HEK293 (cell line): ENCODE data around the gene LIPN.

Experiments used
- CTCF ChIP-seq: fragments of 450-650 bp; formaldehyde crosslinking; IDR thresholded peaks from 2 replicates; pipeline ENCODE4 v1.5.1; 2016; ENCODE audit warnings: missing biosample characterization, missing genetic modification characterization
- OSR2 ChIP-seq: fragments of 450-650 bp; formaldehyde crosslinking; IDR thresholded peaks from 2 replicates; pipeline ENCODE4 v1.5.1; 2016; ENCODE audit warnings: missing biosample characterization, missing genetic modification characterization
- ZBTB11 ChIP-seq: fragments of 450-650 bp; formaldehyde crosslinking; conservative IDR thresholded peaks from 2 replicates; pipeline ENCODE4 v1.5.1; 2016; ENCODE audit warnings: low read depth, missing biosample characterization, missing genetic modification characterization
- ZBTB8A ChIP-seq: fragments of 450-650 bp; formaldehyde crosslinking; IDR thresholded peaks from 2 replicates; pipeline ENCODE4 v1.5.1; 2016; ENCODE audit warnings: missing biosample characterization, missing genetic modification characterization
- ZNF138 ChIP-seq: fragments of 450-650 bp; formaldehyde crosslinking; IDR thresholded peaks from 2 replicates; pipeline ENCODE4 v1.5.1; 2016; ENCODE audit warnings: missing biosample characterization, missing genetic modification characterization, borderline replicate concordance
- ZNF155 ChIP-seq: fragments of 450-650 bp; formaldehyde crosslinking; IDR thresholded peaks from 2 replicates; pipeline ENCODE4 v1.5.1; 2016; ENCODE audit warnings: missing biosample characterization, missing genetic modification characterization
- ZNF324 ChIP-seq: fragments of 450-650 bp; formaldehyde crosslinking; IDR thresholded peaks from 2 replicates; pipeline ENCODE4 v1.5.1; 2016; ENCODE audit warnings: missing biosample characterization, missing genetic modification characterization
- ZNF416 ChIP-seq: fragments of 450-650 bp; formaldehyde crosslinking; IDR thresholded peaks from 2 replicates; pipeline ENCODE4 v1.5.1; 2016; ENCODE audit warnings: missing biosample characterization, missing genetic modification characterization
- ZNF600 ChIP-seq: fragments of 450-650 bp; formaldehyde crosslinking; IDR thresholded peaks from 2 replicates; pipeline ENCODE4 v1.5.1; 2016; ENCODE audit warnings: missing biosample characterization, missing genetic modification characterization
- ZNF610 ChIP-seq: fragments of 450-650 bp; formaldehyde crosslinking; IDR thresholded peaks from 2 replicates; pipeline ENCODE4 v1.5.1; 2016; ENCODE audit warnings: missing biosample characterization, missing genetic modification characterization, borderline replicate concordance
- ZNF76 ChIP-seq: fragments of 450-650 bp; formaldehyde crosslinking; IDR thresholded peaks from 2 replicates; pipeline ENCODE4; 2016; ENCODE audit warnings: low read depth, missing biosample characterization, missing genetic modification characterization, borderline replicate concordance
- ZNF830 ChIP-seq: fragments of 450-650 bp; IDR thresholded peaks from 2 replicates; pipeline ENCODE4 v1.5.0; 2018; ENCODE audit warnings: missing biosample characterization, missing genetic modification characterization, low read depth, mild to moderate bottlenecking, moderate library complexity
- TF ChIP-seq, protein P1 (sequence below): fragments of 450-650 bp; IDR thresholded peaks from 2 replicates; pipeline ENCODE4 v1.5.1; 2018; ENCODE audit warnings: missing biosample characterization, missing genetic modification characterization
- TF ChIP-seq, protein P2 (sequence below): fragments of 450-650 bp; formaldehyde crosslinking; IDR thresholded peaks from 2 replicates; pipeline ENCODE4 v1.5.1; 2016; ENCODE audit warnings: missing biosample characterization, missing genetic modification characterization

DNA sequence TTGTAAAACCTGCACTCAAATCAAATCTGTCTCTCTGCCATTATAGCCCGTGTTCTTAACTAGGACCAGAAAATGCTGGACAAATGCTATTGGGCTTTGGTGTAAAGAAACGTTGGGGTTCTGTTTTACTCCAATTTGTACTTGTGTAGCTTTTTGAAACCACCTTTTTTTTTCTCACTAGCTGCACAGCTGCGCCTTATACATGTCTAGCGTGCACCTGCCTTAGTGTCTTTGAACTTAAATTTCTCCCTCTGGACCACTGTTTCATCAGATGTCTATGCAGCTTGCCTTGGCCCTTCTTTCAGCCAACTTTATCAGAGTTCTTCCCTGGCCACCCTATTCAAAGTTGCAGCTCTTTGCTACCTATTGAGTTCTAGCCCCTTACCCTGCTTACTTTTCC, 49.8 kb downstream of the LIPN start:
- TF ChIP-seq, protein P1, sequence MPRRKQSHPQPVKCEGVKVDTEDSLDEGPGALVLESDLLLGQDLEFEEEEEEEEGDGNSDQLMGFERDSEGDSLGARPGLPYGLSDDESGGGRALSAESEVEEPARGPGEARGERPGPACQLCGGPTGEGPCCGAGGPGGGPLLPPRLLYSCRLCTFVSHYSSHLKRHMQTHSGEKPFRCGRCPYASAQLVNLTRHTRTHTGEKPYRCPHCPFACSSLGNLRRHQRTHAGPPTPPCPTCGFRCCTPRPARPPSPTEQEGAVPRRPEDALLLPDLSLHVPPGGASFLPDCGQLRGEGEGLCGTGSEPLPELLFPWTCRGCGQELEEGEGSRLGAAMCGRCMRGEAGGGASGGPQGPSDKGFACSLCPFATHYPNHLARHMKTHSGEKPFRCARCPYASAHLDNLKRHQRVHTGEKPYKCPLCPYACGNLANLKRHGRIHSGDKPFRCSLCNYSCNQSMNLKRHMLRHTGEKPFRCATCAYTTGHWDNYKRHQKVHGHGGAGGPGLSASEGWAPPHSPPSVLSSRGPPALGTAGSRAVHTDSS (tag by site-specific recombination), result no peak
- TF ChIP-seq CTCF (tag by site-specific recombination) (no peak), ZBTB11 (tag by site-specific recombination) (no peak), ZNF600 (tag by site-specific recombination) (no peak), ZNF76 (tag by site-specific recombination) (no peak), ZNF830 (no peak), ZBTB8A (no peak), ZNF155 (no peak), ZNF138 (tag by site-specific recombination) (no peak), ZNF416 (tag by site-specific recombination) (no peak), ZNF610 (tag by site-specific recombination) (no peak), ZNF324 (tag by site-specific recombination) (no peak), OSR2 (tag by site-specific recombination) (no peak)
- TF ChIP-seq, protein P2, sequence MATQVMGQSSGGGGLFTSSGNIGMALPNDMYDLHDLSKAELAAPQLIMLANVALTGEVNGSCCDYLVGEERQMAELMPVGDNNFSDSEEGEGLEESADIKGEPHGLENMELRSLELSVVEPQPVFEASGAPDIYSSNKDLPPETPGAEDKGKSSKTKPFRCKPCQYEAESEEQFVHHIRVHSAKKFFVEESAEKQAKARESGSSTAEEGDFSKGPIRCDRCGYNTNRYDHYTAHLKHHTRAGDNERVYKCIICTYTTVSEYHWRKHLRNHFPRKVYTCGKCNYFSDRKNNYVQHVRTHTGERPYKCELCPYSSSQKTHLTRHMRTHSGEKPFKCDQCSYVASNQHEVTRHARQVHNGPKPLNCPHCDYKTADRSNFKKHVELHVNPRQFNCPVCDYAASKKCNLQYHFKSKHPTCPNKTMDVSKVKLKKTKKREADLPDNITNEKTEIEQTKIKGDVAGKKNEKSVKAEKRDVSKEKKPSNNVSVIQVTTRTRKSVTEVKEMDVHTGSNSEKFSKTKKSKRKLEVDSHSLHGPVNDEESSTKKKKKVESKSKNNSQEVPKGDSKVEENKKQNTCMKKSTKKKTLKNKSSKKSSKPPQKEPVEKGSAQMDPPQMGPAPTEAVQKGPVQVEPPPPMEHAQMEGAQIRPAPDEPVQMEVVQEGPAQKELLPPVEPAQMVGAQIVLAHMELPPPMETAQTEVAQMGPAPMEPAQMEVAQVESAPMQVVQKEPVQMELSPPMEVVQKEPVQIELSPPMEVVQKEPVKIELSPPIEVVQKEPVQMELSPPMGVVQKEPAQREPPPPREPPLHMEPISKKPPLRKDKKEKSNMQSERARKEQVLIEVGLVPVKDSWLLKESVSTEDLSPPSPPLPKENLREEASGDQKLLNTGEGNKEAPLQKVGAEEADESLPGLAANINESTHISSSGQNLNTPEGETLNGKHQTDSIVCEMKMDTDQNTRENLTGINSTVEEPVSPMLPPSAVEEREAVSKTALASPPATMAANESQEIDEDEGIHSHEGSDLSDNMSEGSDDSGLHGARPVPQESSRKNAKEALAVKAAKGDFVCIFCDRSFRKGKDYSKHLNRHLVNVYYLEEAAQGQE (tag by site-specific recombination), result no peak
